HepG2 (cell line): ENCODE results near the gene CYTH2. TPM values are rescaled to one million over a fixed set of nuclear protein-coding genes. Genes with fewer than 3 reads are reported as not detected.
"Not testable (repeated sequence)": the region's sequence is repeated elsewhere in the genome, so short reads cannot be mapped to it uniquely, and the experiment has no call there.

Experiments used
- ATAC-seq: fragments of 200-7000 bp; cut with Tn5 transposase; 3 replicates; pipeline ENCODE4 v1.9.1; 2020; ENCODE audit warnings: mild to moderate bottlenecking, moderate library complexity
- BruUV-seq: library from RNA; stranded (reverse); fragments of 400-500 nt; replicated peaks from 2 replicates; lab custom pipeline; 2021; lab: Mats Ljungman, UMichigan
- CTCF ChIA-PET: fragments of 300-600 bp; formaldehyde crosslinking; extraction: SDS; loops from one replicate; lab custom pipeline; 2021; ENCODE audit warnings: low total read pairs, inconsistent platforms, low intra/inter-chr PET ratio; lab: Yijun Ruan, JAX
- POLR2A ChIA-PET: fragments of 350-600 bp; sonication (Branson Sonifier 250); formaldehyde crosslinking; loops from one replicate; lab custom pipeline; 2020; ENCODE audit warnings: antibody characterized with exemption, inconsistent platforms; lab: Yijun Ruan, JAX
- DNase-seq: peaks from one replicate; pipeline ENCODE4 v3.0.0-alpha.2; 2015; ENCODE audit warnings: low spot score
- FAIRE-seq: peaks from 3 replicates; lab custom pipeline; 2011; peaks lifted over from hg19 to GRCh38; lab: Jason Lieb, UNC
- H2AFZ ChIP-seq: one replicate; pipeline ENCODE4 v1.6.1; 2011; ENCODE audit warnings: low read length, inconsistent platforms
- H3K27ac ChIP-seq: fragments of 300-600 bp; 3 replicates; pipeline ENCODE4 v1.8.0; 2011; ENCODE audit warnings: mixed run types, mild to moderate bottlenecking, mixed read lengths, low read length, inconsistent platforms; ENCODE audit not compliant: insufficient read depth; ENCODE audit errors: extremely low read length
- H3K27me3 ChIP-seq, 2 experiments: fragments of 200-600 bp in 1 of 2; 2 replicates in 1 of 2; 3 replicates in 1 of 2; pipeline versions ENCODE4 v1.6.0 to v1.8.0; 2011; ENCODE audit warnings: low read length in 2 of 2, mild to moderate bottlenecking in 2 of 2, moderate library complexity in 2 of 2, inconsistent platforms in 1 of 2; ENCODE audit not compliant: insufficient read depth in 2 of 2, control insufficient read depth in 1 of 2
- H3K36me3 ChIP-seq, 2 experiments: fragments of 200-600 bp in 1 of 2; replicated peaks in 1 of 2; 2 replicates in 1 of 2; 3 replicates in 1 of 2; pipeline versions ENCODE4 v1.5.1 to v1.8.0; 2011; ENCODE audit warnings: low read length in 2 of 2, inconsistent platforms in 1 of 2; ENCODE audit not compliant: insufficient read depth in 2 of 2, control insufficient read depth in 1 of 2
- H3K4me1 ChIP-seq: 2 replicates; pipeline ENCODE4 v1.5.1; 2012; ENCODE audit warnings: low read length, inconsistent platforms; ENCODE audit not compliant: insufficient read depth
- H3K4me2 ChIP-seq: 2 replicates; pipeline ENCODE4 v1.6.0; 2011; ENCODE audit warnings: low read depth, low read length, inconsistent platforms
- H3K4me3 ChIP-seq, 3 experiments: fragments of 200-600 bp in 1 of 3; sonication (generic), shearing (Covaris generic) in 1 of 3; replicated peaks in 1 of 3; 2 replicates each; pipeline ENCODE4 v1.5.1; 2011 to 2016; ENCODE audit warnings: low read length in 3 of 3, inconsistent platforms in 2 of 3, low read depth in 2 of 3, mild to moderate bottlenecking in 2 of 3, control low read depth in 1 of 3, mixed read lengths in 1 of 3; ENCODE audit not compliant: insufficient read depth in 1 of 3
- H3K79me2 ChIP-seq: one replicate; pipeline ENCODE4 v1.6.1; 2011; ENCODE audit warnings: low read length, inconsistent platforms; ENCODE audit not compliant: insufficient read depth
- H3K9ac ChIP-seq: 2 replicates; pipeline ENCODE4 v1.6.0; 2011; ENCODE audit warnings: mild to moderate bottlenecking, low read depth, low read length, inconsistent platforms; ENCODE audit not compliant: insufficient read depth
- H3K9me3 ChIP-seq: 2 replicates; pipeline ENCODE4 v1.5.1; 2012; ENCODE audit warnings: mild to moderate bottlenecking, low read length
- H4K20me1 ChIP-seq: 2 replicates; pipeline ENCODE4 v1.6.0; 2011; ENCODE audit warnings: inconsistent platforms, mild to moderate bottlenecking, low read length, moderate library complexity; ENCODE audit not compliant: insufficient read depth
- ESRRA ChIP-seq: sonication (generic); formaldehyde crosslinking; IDR thresholded peaks from 2 replicates; pipeline ENCODE4 v1.5.1; 2020; ENCODE audit warnings: mild to moderate bottlenecking, low read depth, missing genetic modification reagents
- HNRNPL ChIP-seq: fragments of 200-400 bp; formaldehyde crosslinking; IDR thresholded peaks from 2 replicates; pipeline ENCODE4 v1.6.1; 2017; ENCODE audit warnings: mild to moderate bottlenecking, low read depth, low read length
- STAG1 ChIP-seq: sonication (generic); formaldehyde crosslinking; IDR thresholded peaks from 2 replicates; pipeline ENCODE4 v1.4.0; 2020; ENCODE audit warnings: missing genetic modification reagents
- ZMYM3 ChIP-seq: sonication (generic); formaldehyde crosslinking; IDR thresholded peaks from 2 replicates; pipeline ENCODE4 v1.5.1; 2020; ENCODE audit warnings: mild to moderate bottlenecking, missing genetic modification reagents
- ZNF556 ChIP-seq: sonication (generic); formaldehyde crosslinking; IDR thresholded peaks from 2 replicates; pipeline ENCODE4 v1.4.0; 2020; ENCODE audit warnings: mild to moderate bottlenecking, missing genetic modification reagents, borderline replicate concordance
- ZNF747 ChIP-seq: sonication (generic); formaldehyde crosslinking; IDR thresholded peaks from 2 replicates; pipeline ENCODE4 v1.8.1; 2023; ENCODE audit warnings: missing genetic modification reagents, mild to moderate bottlenecking, borderline replicate concordance
- WGBS: methylation state at CpG from one replicate; pipeline ENCODE4 v1.1.6; 2017; ENCODE audit warnings: low lambda C conversion rate; 5-methylcytosine and 5-hydroxymethylcytosine counted together
- in situ Hi-C: cut with HindIII; loops from 2 replicates; pipeline ENCODE4 v1.10.0; 2017; ENCODE audit warnings: low pct_unique_long_range_greater_than_20kb; ENCODE audit not compliant: extremely low pct_ligation_motif_present
- intact Hi-C: fragments of 100-400 bp; cut with micrococcal nuclease; formaldehyde crosslinking; loops from one replicate; pipeline ENCODE4 v1.10.0; 2022; ENCODE audit not compliant: unreplicated experiment
- polyA plus RNA-seq, 8 experiments: library from polyadenylated mRNA; depleted of rRNA in 3 of 8; stranded (reverse) in 7 of 8; unstranded in 1 of 8; fragments of >200 nt; fragmentation: Illumina TruSeq in 4 of 8; extraction: Trizol in 4 of 8; gene quantifications; 2 replicates each; pipeline versions ENCODE4 v1.2.1 to v1.2.3, GENCODE V29; 2011 to 2016; ENCODE audit warnings: low read depth in 4 of 8, missing spikeins in 1 of 8, mixed read lengths in 1 of 8; ENCODE audit not compliant: insufficient read depth in 1 of 8
- total RNA-seq, 5 experiments: library from RNA; depleted of rRNA; stranded (reverse); fragments of >200 nt; fragmentation: Illumina TruSeq; extraction: Trizol; gene quantifications; 2 replicates each; pipeline ENCODE4 v1.2.3, GENCODE V29; 2016; ENCODE audit warnings: low read depth in 1 of 5
- TF ChIP-seq, protein P1 (sequence below): sonication (generic); formaldehyde crosslinking; IDR thresholded peaks from 2 replicates; pipeline ENCODE4 v1.4.0; 2020; ENCODE audit warnings: missing genetic modification reagents, mild to moderate bottlenecking, borderline replicate concordance
- TF ChIP-seq, protein P2 (sequence below): sonication (generic); formaldehyde crosslinking; IDR thresholded peaks from 2 replicates; pipeline ENCODE4 v1.4.0; 2020; ENCODE audit warnings: missing genetic modification reagents
- TF ChIP-seq, protein P3 (sequence below): sonication (generic); formaldehyde crosslinking; IDR thresholded peaks from 2 replicates; pipeline ENCODE4 v1.4.0; 2020; ENCODE audit warnings: missing genetic modification reagents
- TF ChIP-seq, protein P4 (sequence below): sonication (generic); formaldehyde crosslinking; IDR thresholded peaks from 2 replicates; pipeline ENCODE4 v1.5.0; 2020; ENCODE audit warnings: mild to moderate bottlenecking, missing genetic modification reagents, borderline replicate concordance

The CYTH2 gene
- total and polyA plus RNA-seq, 2 of the 13 experiments (the other 11 are each of a cell fraction or from before 2014, with no cell fraction given) = 16.5 to 39.3 TPM

DNA sequence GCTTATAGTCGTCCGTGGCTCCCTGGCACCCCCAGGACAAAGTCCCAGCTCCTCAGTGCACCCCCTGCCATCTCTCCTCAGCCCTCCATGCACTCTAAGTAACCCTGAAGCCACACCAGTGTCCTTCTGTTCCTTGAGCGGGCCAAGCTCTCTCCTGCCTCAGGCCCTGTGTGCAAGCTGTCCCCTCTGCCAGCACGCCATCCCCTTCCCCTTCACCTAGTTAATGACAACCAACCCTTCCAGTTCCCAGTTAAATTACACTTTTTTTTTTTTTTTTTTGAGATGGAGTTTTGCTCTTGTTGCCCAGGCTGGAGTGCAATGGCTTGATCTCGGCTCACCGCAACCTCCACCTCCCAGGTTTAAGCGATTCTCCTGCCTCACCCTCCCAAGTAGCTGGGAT is 19.3 kb downstream of the CYTH2 start:
- H3K9me3 ChIP-seq, in situ Hi-C loops, DNase-seq, H3K36me3 ChIP-seq, intact Hi-C loops, H3K79me2 ChIP-seq, BruUV-seq, H3K9ac ChIP-seq, H4K20me1 ChIP-seq, ATAC-seq, H3K27ac ChIP-seq, H3K4me3 ChIP-seq, H3K27me3 ChIP-seq, FAIRE-seq, H2AFZ ChIP-seq: not testable (repeated sequence)
- WGBS = 76% methylated on average over 7 of the region's 7 CpGs
- H3K4me2 ChIP-seq = 0 out of 2 replicates have a peak overlapping the region, but pooled peaks have one; percentile 67
- ChIA-PET POLR2A (interaction anchor here (1.2 to 2.1 kb wide), 4 partner anchors 9 to 131 kb away, joined by 4 to 11 read pairs (median 8); partner anchors contain the start of genes RPL18 and SPHK2), CTCF (interaction anchor here (1.5 kb wide), 1 partner anchor 96 kb away, joined by 6 read pairs; no protein-coding TSS in a partner anchor)
- peaks cover 44% of the 10 kb centered on the region for H3K4me1 ChIP-seq

DNA sequence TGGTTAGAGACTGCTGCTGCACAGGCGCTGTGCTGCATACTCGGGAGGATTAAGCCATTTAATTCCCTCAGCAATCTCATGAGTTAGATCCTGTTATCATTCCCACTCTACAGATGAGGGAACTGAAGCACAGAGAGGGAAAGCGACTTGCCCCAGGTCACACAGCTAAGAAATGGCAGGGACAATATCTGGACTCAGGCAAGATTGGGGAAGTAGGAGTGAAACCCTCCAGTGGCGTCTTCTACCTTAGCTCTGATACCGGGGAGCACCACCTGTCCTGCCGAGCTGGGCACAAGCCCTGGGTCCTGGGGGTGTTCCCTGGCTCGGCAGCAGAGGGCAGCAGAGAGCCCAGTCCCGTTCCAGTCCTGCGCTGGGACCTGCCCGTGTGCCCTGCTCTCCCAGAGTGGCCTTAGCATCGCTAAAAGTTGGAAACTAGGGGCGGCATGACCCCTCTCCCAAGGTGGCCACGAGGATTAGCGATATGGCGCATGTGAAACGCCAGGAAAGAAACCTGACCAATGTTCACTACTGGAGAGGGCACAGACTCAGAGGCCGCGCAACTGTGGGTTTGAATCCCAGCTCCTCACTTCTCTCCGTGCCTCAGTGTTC is 20.5 kb downstream of the CYTH2 start:
- intact Hi-C loops (loop anchor here (1.0 kb wide), 1 partner anchor 95 kb away; no protein-coding TSS in a partner anchor), in situ Hi-C loops (no loop called here)
- Histone ChIP-seq H3K36me3 (no peaks in the 10 kb centered on the region), H4K20me1 (no peaks in the 10 kb centered on the region), H3K4me3 (no peak overlapping the region), H3K79me2 (no peaks in the 10 kb centered on the region), H2AFZ (no peak overlapping the region), H3K27me3 (no peaks in the 10 kb centered on the region), H3K27ac (no peak overlapping the region), H3K4me2 (no peak overlapping the region), H3K9ac (no peak overlapping the region), H3K9me3 (no peaks in the 10 kb centered on the region), H3K4me1 (peaks cover 36% of the 10 kb centered on the region)
- peak; percentile 47 for DNase-seq
- BruUV-seq = no TSS peak
- ChIA-PET POLR2A (interaction anchor here (0.9 to 1.2 kb wide), 4 partner anchors 20 to 129 kb away, joined by 3 to 6 read pairs (median 3); partner anchors contain the start of gene RPL18), CTCF (interaction anchor here (1.1 to 1.5 kb wide), 3 partner anchors 94 to 119 kb away, joined by 3 to 18 read pairs (median 7); no protein-coding TSS in a partner anchor)
- ATAC-seq = peak; percentile 67
- WGBS = 55% methylated on average over 5 of the region's 19 CpGs
- peak; percentile 68 for FAIRE-seq
- peak; percentile 72 for TF ChIP-seq ZMYM3 (CRISPR knock-in tag)
- TF ChIP-seq, protein P1, sequence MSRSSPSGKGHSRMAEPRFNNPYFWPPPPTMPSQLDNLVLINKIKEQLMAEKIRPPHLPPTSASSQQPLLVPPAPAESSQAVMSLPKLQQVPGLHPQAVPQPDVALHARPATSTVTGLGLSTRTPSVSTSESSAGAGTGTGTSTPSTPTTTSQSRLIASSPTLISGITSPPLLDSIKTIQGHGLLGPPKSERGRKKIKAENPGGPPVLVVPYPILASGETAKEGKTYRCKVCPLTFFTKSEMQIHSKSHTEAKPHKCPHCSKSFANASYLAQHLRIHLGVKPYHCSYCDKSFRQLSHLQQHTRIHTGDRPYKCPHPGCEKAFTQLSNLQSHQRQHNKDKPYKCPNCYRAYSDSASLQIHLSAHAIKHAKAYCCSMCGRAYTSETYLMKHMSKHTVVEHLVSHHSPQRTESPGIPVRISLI (CRISPR knock-in tag) = peak; percentile 26; the same call in 1 of the 2 replicates
- peak; percentile 41; the same call in 1 of the 2 replicates for TF ChIP-seq ZNF556 (CRISPR knock-in tag)
- no peak for TF ChIP-seq ZNF747 (CRISPR knock-in tag)
- TF ChIP-seq, protein P2, sequence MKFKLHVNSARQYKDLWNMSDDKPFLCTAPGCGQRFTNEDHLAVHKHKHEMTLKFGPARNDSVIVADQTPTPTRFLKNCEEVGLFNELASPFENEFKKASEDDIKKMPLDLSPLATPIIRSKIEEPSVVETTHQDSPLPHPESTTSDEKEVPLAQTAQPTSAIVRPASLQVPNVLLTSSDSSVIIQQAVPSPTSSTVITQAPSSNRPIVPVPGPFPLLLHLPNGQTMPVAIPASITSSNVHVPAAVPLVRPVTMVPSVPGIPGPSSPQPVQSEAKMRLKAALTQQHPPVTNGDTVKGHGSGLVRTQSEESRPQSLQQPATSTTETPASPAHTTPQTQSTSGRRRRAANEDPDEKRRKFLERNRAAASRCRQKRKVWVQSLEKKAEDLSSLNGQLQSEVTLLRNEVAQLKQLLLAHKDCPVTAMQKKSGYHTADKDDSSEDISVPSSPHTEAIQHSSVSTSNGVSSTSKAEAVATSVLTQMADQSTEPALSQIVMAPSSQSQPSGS (CRISPR knock-in tag) = peak; percentile 15; the same call in 1 of the 2 replicates
- TF ChIP-seq, protein P3, sequence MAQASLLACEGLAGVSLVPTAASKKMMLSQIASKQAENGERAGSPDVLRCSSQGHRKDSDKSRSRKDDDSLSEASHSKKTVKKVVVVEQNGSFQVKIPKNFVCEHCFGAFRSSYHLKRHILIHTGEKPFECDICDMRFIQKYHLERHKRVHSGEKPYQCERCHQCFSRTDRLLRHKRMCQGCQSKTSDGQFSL (CRISPR knock-in tag) = no peak
- peak; percentile 82 for TF ChIP-seq STAG1 (CRISPR knock-in tag)
- TF ChIP-seq HNRNPL = 0 out of 2 replicates have a peak, but pooled peaks have one; percentile 27
- TF ChIP-seq, protein P4, sequence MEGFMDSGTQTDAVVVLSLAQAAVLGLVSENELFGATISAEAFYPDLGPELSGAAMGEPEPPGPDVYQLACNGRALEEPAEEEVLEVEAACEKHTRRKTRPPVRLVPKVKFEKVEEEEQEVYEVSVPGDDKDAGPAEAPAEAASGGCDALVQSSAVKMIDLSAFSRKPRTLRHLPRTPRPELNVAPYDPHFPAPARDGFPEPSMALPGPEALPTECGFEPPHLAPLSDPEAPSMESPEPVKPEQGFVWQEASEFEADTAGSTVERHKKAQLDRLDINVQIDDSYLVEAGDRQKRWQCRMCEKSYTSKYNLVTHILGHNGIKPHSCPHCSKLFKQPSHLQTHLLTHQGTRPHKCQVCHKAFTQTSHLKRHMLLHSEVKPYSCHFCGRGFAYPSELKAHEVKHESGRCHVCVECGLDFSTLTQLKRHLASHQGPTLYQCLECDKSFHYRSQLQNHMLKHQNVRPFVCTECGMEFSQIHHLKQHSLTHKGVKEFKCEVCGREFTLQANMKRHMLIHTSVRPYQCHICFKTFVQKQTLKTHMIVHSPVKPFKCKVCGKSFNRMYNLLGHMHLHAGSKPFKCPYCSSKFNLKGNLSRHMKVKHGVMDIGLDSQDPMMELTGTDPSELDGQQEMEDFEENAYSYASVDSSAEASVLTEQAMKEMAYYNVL (CRISPR knock-in tag) = 0 out of 2 replicates have a peak, but pooled peaks have one; percentile 21
- TF ChIP-seq ESRRA (CRISPR knock-in tag) = 0 out of 2 replicates have a peak, but pooled peaks have one; percentile 34
